ENCODE measurements around the gene ZNF683. TPM values are rescaled to one million over a fixed set of nuclear protein-coding genes. Genes with fewer than 3 reads are reported as not detected.

ZNF683 gene
- total and polyA plus RNA-seq, 9 of the 15 experiments (the other 6 are each of a cell fraction or from before 2014, with no cell fraction given) = not detected

DNA sequence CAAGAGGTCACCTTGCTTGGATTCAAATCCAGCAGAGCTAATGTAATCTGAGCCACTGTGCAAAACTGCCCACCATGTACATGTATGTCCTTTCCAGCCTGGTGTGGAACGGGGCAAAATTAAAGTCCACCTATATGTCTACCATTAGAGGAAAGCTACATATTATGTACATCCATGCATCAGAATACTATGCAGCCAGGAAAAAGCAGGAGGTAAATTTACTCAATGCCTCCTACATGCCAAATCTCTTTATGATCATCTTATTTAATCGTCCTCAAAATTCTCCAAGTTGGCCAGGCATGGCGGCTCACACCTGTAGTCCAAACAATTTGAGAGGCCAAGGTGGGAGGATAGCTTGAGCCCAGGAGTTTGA is 6.3 kb upstream of the ZNF683 start (continued):
- TF ChIP-seq SMAD2 (IDR thresholded peaks at IDR 0.05; ENCODE audit: low read depth, low read length) = no peak
- TF ChIP-seq HNRNPK (IDR thresholded peaks at IDR 0.05; ENCODE audit: low read depth, low read length, poor library complexity, severe bottlenecking) = no peak
- TF ChIP-seq, protein P1, sequence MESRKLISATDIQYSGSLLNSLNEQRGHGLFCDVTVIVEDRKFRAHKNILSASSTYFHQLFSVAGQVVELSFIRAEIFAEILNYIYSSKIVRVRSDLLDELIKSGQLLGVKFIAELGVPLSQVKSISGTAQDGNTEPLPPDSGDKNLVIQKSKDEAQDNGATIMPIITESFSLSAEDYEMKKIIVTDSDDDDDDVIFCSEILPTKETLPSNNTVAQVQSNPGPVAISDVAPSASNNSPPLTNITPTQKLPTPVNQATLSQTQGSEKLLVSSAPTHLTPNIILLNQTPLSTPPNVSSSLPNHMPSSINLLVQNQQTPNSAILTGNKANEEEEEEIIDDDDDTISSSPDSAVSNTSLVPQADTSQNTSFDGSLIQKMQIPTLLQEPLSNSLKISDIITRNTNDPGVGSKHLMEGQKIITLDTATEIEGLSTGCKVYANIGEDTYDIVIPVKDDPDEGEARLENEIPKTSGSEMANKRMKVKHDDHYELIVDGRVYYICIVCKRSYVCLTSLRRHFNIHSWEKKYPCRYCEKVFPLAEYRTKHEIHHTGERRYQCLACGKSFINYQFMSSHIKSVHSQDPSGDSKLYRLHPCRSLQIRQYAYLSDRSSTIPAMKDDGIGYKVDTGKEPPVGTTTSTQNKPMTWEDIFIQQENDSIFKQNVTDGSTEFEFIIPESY (CRISPR knock-in tag; IDR thresholded peaks at IDR 0.05) = no peak
- TF ChIP-seq, protein P2, sequence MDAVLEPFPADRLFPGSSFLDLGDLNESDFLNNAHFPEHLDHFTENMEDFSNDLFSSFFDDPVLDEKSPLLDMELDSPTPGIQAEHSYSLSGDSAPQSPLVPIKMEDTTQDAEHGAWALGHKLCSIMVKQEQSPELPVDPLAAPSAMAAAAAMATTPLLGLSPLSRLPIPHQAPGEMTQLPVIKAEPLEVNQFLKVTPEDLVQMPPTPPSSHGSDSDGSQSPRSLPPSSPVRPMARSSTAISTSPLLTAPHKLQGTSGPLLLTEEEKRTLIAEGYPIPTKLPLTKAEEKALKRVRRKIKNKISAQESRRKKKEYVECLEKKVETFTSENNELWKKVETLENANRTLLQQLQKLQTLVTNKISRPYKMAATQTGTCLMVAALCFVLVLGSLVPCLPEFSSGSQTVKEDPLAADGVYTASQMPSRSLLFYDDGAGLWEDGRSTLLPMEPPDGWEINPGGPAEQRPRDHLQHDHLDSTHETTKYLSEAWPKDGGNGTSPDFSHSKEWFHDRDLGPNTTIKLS (IDR thresholded peaks at IDR 0.05; ENCODE audit: borderline replicate concordance, low read depth) = no peak
- no peak; the same call in 1 of the 2 replicates for TF ChIP-seq ZNF444 (CRISPR knock-in tag; IDR thresholded peaks at IDR 0.05)
- no peak for TF ChIP-seq ZNF408 (CRISPR knock-in tag; IDR thresholded peaks at IDR 0.05; ENCODE audit: low read depth)
- TF ChIP-seq ZBTB8A (IDR thresholded peaks at IDR 0.05; ENCODE audit: partially characterized antibody) = no peak
- peak; percentile 46; the same call in 1 of the 2 replicates for TF ChIP-seq ZNF143 (CRISPR knock-in tag; IDR thresholded peaks at IDR 0.05)
- TF ChIP-seq ZBTB34 (CRISPR knock-in tag; IDR thresholded peaks at IDR 0.05) = no peak
- TF ChIP-seq CHD4 (IDR thresholded peaks at IDR 0.05; ENCODE audit: insufficient read depth, insufficient replicate concordance, low read depth, low read length, poor library complexity, severe bottlenecking) = no peak
- no peak for TF ChIP-seq NFIC (IDR thresholded peaks at IDR 0.05)
- no peak for TF ChIP-seq HEY1 (CRISPR knock-in tag; IDR thresholded peaks at IDR 0.05; ENCODE audit: borderline replicate concordance)
- TF ChIP-seq, protein P3, sequence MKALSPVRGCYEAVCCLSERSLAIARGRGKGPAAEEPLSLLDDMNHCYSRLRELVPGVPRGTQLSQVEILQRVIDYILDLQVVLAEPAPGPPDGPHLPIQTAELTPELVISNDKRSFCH (CRISPR knock-in tag; IDR thresholded peaks at IDR 0.05) = no peak
- TF ChIP-seq, protein P3 (tag; IDR thresholded peaks at IDR 0.05) = no peak
- no peak for TF ChIP-seq ZBTB9 (CRISPR knock-in tag; IDR thresholded peaks at IDR 0.05)
- TF ChIP-seq ESRRB (CRISPR knock-in tag; IDR thresholded peaks at IDR 0.05; ENCODE audit: borderline replicate concordance) = no peak
- 0 out of 2 replicates have a peak, but pooled peaks have one; percentile 0 for TF ChIP-seq HIVEP1 (CRISPR knock-in tag; IDR thresholded peaks at IDR 0.05)
- no peak for TF ChIP-seq NCOA1 (IDR thresholded peaks at IDR 0.05; ENCODE audit: low read depth)
